ENCODE data around the gene CYLC2.

CYLC2 gene

DNA sequence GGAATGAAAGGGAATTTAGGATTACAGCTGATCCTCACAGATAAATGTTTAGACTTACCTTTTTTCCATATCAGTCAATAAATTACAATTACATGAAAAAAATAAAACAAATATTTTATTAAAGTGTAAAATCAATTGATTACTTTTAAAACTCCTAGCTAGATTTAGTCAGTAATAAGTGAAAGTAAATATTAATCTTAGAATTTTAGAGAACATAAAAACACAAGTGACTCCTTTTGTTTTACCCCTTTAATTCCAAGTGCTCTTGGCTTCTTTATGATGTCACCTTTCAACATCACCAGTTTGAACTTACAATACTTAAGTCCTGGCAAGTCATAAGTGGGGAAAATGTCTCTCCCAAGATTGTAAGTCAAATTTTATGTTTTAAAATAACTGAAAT, at the start of gene CYLC2:
CYLC2 (plus strand) TSS at position 301 of the 400 bp plus-strand sequence; CDS start at position 349, 48 bp downstream.
- DNase-seq: no peak

DNA sequence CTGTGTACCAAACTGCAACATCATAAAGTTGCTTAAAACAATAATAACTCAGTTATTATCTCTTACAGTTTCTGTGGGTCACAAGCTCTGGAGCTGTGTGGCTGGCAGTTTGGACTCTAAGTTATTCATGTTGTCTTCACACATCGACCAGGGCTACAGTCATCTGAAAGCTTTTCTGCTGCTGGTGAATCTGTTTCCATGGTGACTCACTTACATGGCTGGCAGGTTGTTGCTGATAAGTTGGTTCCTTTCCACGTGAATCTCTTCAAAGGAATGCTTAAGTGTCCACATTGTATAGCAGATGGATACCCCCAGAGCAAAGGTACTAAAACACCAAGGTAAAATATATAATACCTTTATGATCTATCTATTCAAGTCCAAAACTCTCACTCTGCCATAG, 44.8 kb upstream of the CYLC2 start:
- DNase-seq: no peak

- DNase-seq: no peak
These were observed 28.1 kb upstream of the CYLC2 start for GRCh38 chr9:102966999-102967398.

DNA sequence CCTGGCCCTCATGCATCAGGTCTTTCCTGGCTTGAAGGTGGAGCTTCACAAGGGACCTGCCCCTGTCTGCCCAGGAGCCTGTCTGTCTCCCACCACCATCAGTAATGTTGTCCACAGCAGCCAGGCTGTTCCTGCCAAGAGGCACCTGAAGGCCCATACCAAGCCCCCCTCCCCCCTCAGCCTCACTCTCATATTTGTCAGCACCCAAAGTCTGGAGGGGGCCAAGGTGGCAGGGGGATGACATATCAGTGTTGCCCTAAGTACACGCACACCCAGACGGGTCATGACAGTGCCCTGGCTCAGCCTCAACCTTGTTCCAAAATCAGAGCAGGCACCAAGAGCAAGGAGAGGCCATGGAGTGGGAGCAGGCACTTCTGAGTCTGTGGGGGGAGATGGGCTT, 27.2 kb upstream of the CYLC2 start:
- no peak for DNase-seq

- DNase-seq: no peak
These were observed 22.4 kb upstream of the CYLC2 start for GRCh38 chr9:102972780-102973179.

- no peak for DNase-seq
These were observed 20.6 kb upstream of the CYLC2 start for GRCh38 chr9:102974530-102974929.

GRCh38 chr9:102975251-102975650, 19.9 kb upstream of the CYLC2 start:
- no peak for DNase-seq

GRCh38 chr9:102985162-102985895, 9.8 kb upstream of the CYLC2 start:
- DNase-seq: no peak

DNA sequence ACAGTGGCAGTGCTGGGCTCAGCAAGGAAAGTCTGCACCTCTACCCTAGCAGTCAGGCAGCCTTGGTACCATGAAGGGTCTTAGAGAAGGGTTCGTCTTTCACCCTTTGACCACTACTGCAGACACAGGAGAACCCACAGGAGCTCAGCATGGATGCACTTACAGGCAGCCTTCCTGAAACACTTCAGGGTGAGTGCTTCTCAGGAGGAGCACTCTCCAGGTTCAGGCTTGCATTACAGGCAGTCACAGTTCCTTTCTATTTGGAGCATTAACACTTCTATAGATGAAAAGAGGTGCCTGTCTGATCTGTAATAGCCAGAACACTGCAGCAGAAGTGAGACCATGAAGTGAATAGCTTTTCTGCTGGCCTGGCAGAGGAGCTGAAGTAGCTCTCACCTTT, 8.7 kb upstream of the CYLC2 start:
- DNase-seq: no peak

DNA sequence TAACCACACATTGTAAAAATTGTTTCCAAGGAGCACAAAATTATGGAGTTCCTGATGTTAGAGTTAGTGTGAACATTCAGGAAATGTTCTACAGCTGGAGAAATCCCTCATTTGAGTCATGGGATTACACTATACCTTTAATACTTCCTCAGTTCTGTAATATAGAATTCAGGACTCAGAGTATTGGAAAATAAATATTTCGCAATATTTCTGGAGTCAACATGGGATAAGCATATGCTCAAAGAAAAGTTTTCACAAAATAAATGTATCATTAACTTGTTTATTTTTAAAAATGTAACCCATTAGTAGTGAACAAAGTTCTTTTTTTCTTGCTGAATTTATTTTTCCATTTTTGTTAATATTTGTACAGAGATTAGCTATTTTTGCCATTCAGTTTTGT, 8.6 kb downstream of the CYLC2 start:
- DNase-seq: no peak

- no peak for DNase-seq
These were observed 19.1 kb downstream of the CYLC2 start for GRCh38 chr9:103014242-103014641.

DNA sequence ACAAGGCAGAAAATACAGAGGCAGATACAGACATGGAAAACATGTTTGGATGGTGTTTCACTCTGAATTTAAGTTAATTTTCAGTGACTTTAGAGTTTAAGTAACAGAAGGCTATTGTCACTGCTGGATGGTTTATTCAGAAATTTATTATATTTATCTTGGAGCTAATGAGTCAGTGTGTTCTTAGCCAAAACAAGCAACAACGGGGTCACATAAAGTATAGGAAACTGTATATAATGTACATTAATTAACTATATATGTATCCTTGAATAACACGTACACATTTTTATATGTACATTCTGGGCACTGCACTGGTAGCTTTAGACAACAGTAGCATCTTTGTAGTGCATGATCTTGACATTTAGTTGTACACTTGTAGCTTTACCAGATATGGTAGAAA, 30.7 kb downstream of the CYLC2 start:
- DNase-seq: no peak

DNA sequence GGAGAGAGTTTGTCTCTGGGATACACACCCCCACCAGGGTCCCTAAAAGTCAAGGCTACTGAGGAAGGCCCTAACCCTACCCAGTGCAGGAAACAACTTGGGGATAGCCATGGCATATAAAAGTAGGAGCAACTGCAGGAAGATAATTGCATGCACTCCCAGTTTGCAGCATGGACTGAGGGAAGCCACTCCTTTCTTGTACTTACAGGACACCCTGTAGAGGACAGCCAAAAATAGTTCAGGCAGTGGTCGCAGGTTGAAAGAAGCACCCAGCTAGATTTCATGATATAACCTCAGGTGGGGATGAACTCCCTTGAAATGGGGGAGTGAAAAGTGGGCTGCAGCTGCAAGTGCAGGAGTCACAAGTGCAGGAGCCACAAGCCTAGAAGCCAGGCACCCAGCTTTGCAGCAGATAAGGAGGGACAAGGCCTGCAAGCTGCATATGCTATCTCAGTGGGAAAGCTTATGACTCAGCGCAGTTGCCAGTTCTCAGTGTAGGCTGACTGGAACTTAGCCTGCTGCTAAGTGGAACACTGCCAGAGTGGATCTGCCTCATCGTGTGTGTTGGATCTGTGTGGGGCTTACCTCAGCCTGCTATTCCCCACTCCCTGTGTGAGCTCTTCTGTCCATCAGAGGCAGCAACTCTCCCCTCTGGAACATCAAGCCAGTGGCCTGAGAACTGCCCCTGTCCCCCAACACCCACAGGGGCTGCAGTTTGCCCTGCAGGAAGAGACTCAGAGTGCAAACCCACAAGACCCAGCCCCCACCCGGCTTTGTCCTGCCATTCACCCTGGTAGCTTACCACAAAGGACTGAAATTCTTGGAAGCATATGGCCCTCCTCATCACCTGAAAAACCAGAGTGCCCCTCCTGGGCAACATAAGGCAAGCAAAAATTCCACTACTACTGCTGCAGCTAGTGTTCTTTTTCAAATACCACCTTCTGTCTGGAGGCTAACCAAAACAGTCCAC, 42.7 kb downstream of the CYLC2 start:
- no peak for DNase-seq

DNA sequence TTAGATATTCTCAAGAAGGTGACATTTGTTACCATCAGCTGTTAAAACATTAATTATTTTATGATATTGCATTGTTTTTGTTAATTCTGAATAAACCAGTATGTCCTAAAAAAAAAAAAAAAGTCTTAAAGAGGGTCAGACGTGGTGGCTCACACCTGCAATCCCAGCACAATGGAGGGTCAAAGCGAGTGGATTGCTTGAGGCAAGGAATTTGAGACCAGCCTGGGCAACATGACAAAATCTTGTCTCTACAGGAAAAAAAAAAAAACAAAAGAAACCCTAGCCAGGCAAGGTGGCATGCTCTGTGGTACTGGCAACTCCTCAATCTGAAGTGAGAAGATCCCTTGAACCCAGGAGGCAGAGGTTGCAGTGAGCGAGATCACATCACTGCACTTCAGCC, 46.8 kb downstream of the CYLC2 start:
- no peak for DNase-seq
